H9 (cell line): ENCODE data around the gene DHODH. TPM values are rescaled to one million over a fixed set of nuclear protein-coding genes. Genes with fewer than 3 reads are reported as not detected.

Experiments
- DNase-seq: peaks from one replicate; pipeline ENCODE4 v3.0.0-alpha.2; 2017
- H2AFZ ChIP-seq: one replicate; pipeline ENCODE4 v1.6.1; 2013; ENCODE audit warnings: mild to moderate bottlenecking, low read length, control low read depth, moderate library complexity
- H2AK5ac ChIP-seq: 2 replicates; pipeline ENCODE4 v1.6.1; 2013; ENCODE audit warnings: low read length, control low read depth, mixed read lengths; ENCODE audit not compliant: insufficient read length
- H2BK120ac ChIP-seq: one replicate; pipeline ENCODE4 v1.6.1; 2013; ENCODE audit warnings: low read depth, mild to moderate bottlenecking, low read length, control low read depth, inconsistent platforms; ENCODE audit not compliant: poor library complexity, severe bottlenecking
- H2BK12ac ChIP-seq: 2 replicates; pipeline ENCODE4 v1.6.1; 2013; ENCODE audit warnings: low read length, control low read depth, mixed read lengths, low read depth; ENCODE audit not compliant: insufficient read length
- H2BK15ac ChIP-seq: 2 replicates; pipeline ENCODE4 v1.6.1; 2013; ENCODE audit warnings: low read depth, low read length, control low read depth
- H2BK20ac ChIP-seq: one replicate; pipeline ENCODE4 v1.6.1; 2013; ENCODE audit warnings: low read depth, mild to moderate bottlenecking, low read length, control low read depth, inconsistent platforms; ENCODE audit not compliant: poor library complexity, severe bottlenecking
- H2BK5ac ChIP-seq: 2 replicates; pipeline ENCODE4 v1.6.1; 2013; ENCODE audit warnings: low read length, control low read depth, mixed read lengths; ENCODE audit not compliant: insufficient read length
- H3K14ac ChIP-seq: 2 replicates; pipeline ENCODE4 v1.6.1; 2013; ENCODE audit warnings: low read length, control low read depth; ENCODE audit not compliant: insufficient read depth
- H3K18ac ChIP-seq: 2 replicates; pipeline ENCODE4 v1.6.1; 2013; ENCODE audit warnings: low read depth, mild to moderate bottlenecking, mixed read lengths, low read length, control low read depth; ENCODE audit not compliant: insufficient read length
- H3K23ac ChIP-seq: 2 replicates; pipeline ENCODE4 v1.6.1; 2013; ENCODE audit warnings: low read length, control low read depth, mixed read lengths, low read depth; ENCODE audit not compliant: insufficient read length
- H3K23me2 ChIP-seq: 2 replicates; pipeline ENCODE4 v1.6.1; 2013; ENCODE audit warnings: low read depth, mild to moderate bottlenecking, mixed read lengths, low read length, control low read depth; ENCODE audit not compliant: insufficient read length, poor library complexity, severe bottlenecking
- H3K27ac ChIP-seq: 2 replicates; pipeline ENCODE4 v1.5.1; 2013; ENCODE audit warnings: low read length, control low read depth, mixed read lengths, low read depth; ENCODE audit not compliant: insufficient read length
- H3K27me3 ChIP-seq: 2 replicates; pipeline ENCODE4 v1.6.1; 2013; ENCODE audit warnings: low read length, control low read depth, inconsistent platforms; ENCODE audit not compliant: insufficient read depth
- H3K4ac ChIP-seq: 2 replicates; pipeline ENCODE4 v1.6.1; 2013; ENCODE audit warnings: low read depth, mild to moderate bottlenecking, control low read depth, inconsistent platforms, low read length, moderate library complexity
- H3K4me1 ChIP-seq: 2 replicates; pipeline ENCODE4 v1.6.1; 2013; ENCODE audit warnings: low read length, control low read depth, inconsistent platforms; ENCODE audit not compliant: insufficient read depth
- H3K4me2 ChIP-seq: 2 replicates; pipeline ENCODE4 v1.6.1; 2013; ENCODE audit warnings: low read length, control low read depth, mixed read lengths; ENCODE audit not compliant: insufficient read length, insufficient read depth
- H3K56ac ChIP-seq: 2 replicates; pipeline ENCODE4 v1.6.1; 2013; ENCODE audit warnings: low read depth, mild to moderate bottlenecking, mixed read lengths, low read length, control low read depth; ENCODE audit not compliant: insufficient read length
- H3K79me1 ChIP-seq: 2 replicates; pipeline ENCODE4 v1.6.1; 2013; ENCODE audit warnings: low read depth, mild to moderate bottlenecking, moderate library complexity, low read length, control low read depth, inconsistent platforms; ENCODE audit not compliant: insufficient read depth, poor library complexity, severe bottlenecking
- H3K79me2 ChIP-seq: 2 replicates; pipeline ENCODE4 v1.6.1; 2013; ENCODE audit warnings: low read length, control low read depth, inconsistent platforms; ENCODE audit not compliant: insufficient read depth
- H3K9ac ChIP-seq: 2 replicates; pipeline ENCODE4 v1.6.1; 2013; ENCODE audit warnings: low read length, control low read depth, mixed read lengths; ENCODE audit not compliant: insufficient read length; ENCODE audit errors: extremely low read depth
- H3K9me3 ChIP-seq: one replicate; pipeline ENCODE4 v1.6.1; 2013; ENCODE audit warnings: low read depth, low read length, inconsistent platforms; ENCODE audit not compliant: control insufficient read depth
- H3T11ph ChIP-seq: one replicate; pipeline ENCODE4 v1.6.1; 2013; ENCODE audit warnings: mild to moderate bottlenecking, low read length, control low read depth, inconsistent platforms
- H4K20me1 ChIP-seq: one replicate; pipeline ENCODE4 v1.6.1; 2013; ENCODE audit not compliant: control insufficient read depth, insufficient read length, insufficient read depth
- H4K5ac ChIP-seq: 2 replicates; pipeline ENCODE4 v1.6.1; 2013; ENCODE audit warnings: low read depth, mild to moderate bottlenecking, mixed read lengths, low read length, control low read depth; ENCODE audit not compliant: insufficient read length
- H4K8ac ChIP-seq: replicated peaks from 2 replicates; pipeline ENCODE4 v1.6.1; 2013; ENCODE audit warnings: low read length, control low read depth, mixed read lengths, low read depth; ENCODE audit not compliant: insufficient read length
- H4K91ac ChIP-seq: 2 replicates; pipeline ENCODE4 v1.6.1; 2013; ENCODE audit warnings: low read depth, mild to moderate bottlenecking, moderate library complexity, mixed read lengths, low read length, control low read depth; ENCODE audit not compliant: insufficient read length
- H3K27ac Mint-ChIP-seq, 3 experiments: 2 replicates in 2 of 3; 3 replicates in 1 of 3; pipeline ENCODE4 v1.8.0; 2020 to 2021; ENCODE audit warnings: mixed read lengths in 3 of 3, mild to moderate bottlenecking in 1 of 3, moderate library complexity in 1 of 3
- H3K27me3 Mint-ChIP-seq: 2 replicates; pipeline ENCODE4 v1.8.0; 2021; ENCODE audit warnings: low read depth, mild to moderate bottlenecking, moderate library complexity, mixed read lengths
- H3K36me3 Mint-ChIP-seq, 3 experiments: 2 replicates in 2 of 3; 3 replicates in 1 of 3; pipeline ENCODE4 v1.8.0; 2020 to 2021; ENCODE audit warnings: low read depth in 3 of 3, mixed read lengths in 3 of 3; ENCODE audit not compliant: insufficient read depth in 1 of 3
- H3K4me1 Mint-ChIP-seq, 2 experiments: 2 replicates each; pipeline ENCODE4 v1.8.0; 2020; ENCODE audit warnings: mixed read lengths in 2 of 2
- H3K4me3 Mint-ChIP-seq, 2 experiments: 2 replicates in 1 of 2; 3 replicates in 1 of 2; pipeline ENCODE4 v1.8.0; 2020 to 2021; ENCODE audit warnings: mild to moderate bottlenecking in 2 of 2, mixed read lengths in 2 of 2, moderate library complexity in 1 of 2
- H3K9me3 Mint-ChIP-seq, 2 experiments: 2 replicates in 1 of 2; 3 replicates in 1 of 2; pipeline ENCODE4 v1.8.0; 2020; ENCODE audit warnings: mild to moderate bottlenecking in 2 of 2, mixed read lengths in 2 of 2, moderate library complexity in 1 of 2
- WGBS: extraction: QIAGEN DNeasy Blood & Tissue Kit; methylation state at CpG from one replicate; pipeline ENCODE4 v1.1.7; 2013; ENCODE audit warnings: missing lambda C conversion rate, low lambda C conversion rate, mixed read lengths; ENCODE audit not compliant: insufficient read length; ENCODE audit errors: extremely low coverage; 5-methylcytosine and 5-hydroxymethylcytosine counted together
- total RNA-seq: library from RNA; stranded (reverse); gene quantifications from 2 replicates; pipeline ENCODE4 v1.2.1, GENCODE V29; 2021
- TF ChIP-seq, protein P1 (sequence below): fragments of 200-600 bp; sonication (generic); conservative IDR thresholded peaks from 3 replicates; pipeline ENCODE4 v1.8.0; 2021; ENCODE audit warnings: antibody characterized with exemption, mild to moderate bottlenecking

The DHODH gene
- total RNA-seq, 1 experiment from 2014 or later = 16.4 TPM

DNA sequence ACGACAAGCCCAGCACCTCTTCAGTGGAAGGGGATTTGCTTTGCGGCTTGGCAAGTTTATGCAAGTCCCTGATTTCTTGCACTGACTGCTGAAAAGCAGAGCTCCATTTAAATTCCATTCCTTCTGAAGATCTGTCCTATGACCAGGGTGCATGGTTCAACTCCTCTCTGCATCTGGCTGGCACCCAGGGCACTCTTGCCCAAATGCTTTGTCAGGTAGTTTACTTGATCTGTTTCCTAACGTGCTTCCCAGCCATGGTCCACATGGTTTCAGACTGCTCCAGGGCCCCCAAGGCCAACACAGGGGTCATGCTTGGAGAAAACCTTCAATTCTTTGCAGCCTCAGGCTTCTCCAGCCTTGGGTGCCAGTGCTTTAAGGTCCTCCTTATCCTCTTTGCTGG lies 34.5 kb downstream of the DHODH start:
- H3K4ac ChIP-seq = no peak overlapping the region
- no peaks in the 10 kb centered on the region for H3K23me2 ChIP-seq
- no peak overlapping the region for H2AK5ac ChIP-seq
- no peak overlapping the region for H4K91ac ChIP-seq
- no peaks in the 10 kb centered on the region for H3K4me1 ChIP-seq
- H2BK120ac ChIP-seq = no peak overlapping the region
- H4K5ac ChIP-seq = no peak overlapping the region
- H3K36me3 Mint-ChIP-seq = no peaks in the 10 kb centered on the region; a peak in 1 of 7 replicates
- H3K9me3 Mint-ChIP-seq = no peaks in the 10 kb centered on the region; a peak in 1 of 5 replicates
- no peak overlapping the region for H2BK12ac ChIP-seq
- H4K20me1 ChIP-seq = no peaks in the 10 kb centered on the region
- no peak overlapping the region for H3K23ac ChIP-seq
- no peak overlapping the region for H2BK5ac ChIP-seq
- H3K27me3 ChIP-seq = no peaks in the 10 kb centered on the region
- no peak overlapping the region for H4K8ac ChIP-seq
- no peaks in the 10 kb centered on the region for H3K4me1 Mint-ChIP-seq
- no peak overlapping the region for H3K27ac ChIP-seq
- no peak for DNase-seq
- no peak overlapping the region for H3K4me3 Mint-ChIP-seq
- no peak overlapping the region for H2AFZ ChIP-seq
- no CpG with 5 or more reads among the region's 3 CpGs for WGBS
- no peak overlapping the region for H3K14ac ChIP-seq
- no peaks in the 10 kb centered on the region for H3K27me3 Mint-ChIP-seq
- H2BK20ac ChIP-seq = no peak overlapping the region
- H3K79me1 ChIP-seq = no peaks in the 10 kb centered on the region
- no peak overlapping the region for H3K4me2 ChIP-seq
- H3K79me2 ChIP-seq = no peaks in the 10 kb centered on the region
- H3K56ac ChIP-seq = no peak overlapping the region
- no peak overlapping the region for H2BK15ac ChIP-seq
- H3K9ac ChIP-seq = no peak overlapping the region
- no peak overlapping the region for H3K18ac ChIP-seq
- H3K27ac Mint-ChIP-seq = peak overlapping the region in 1 of 3 experiments; percentile 63; a peak in 2 of 7 replicates
- no peaks in the 10 kb centered on the region for H3K9me3 ChIP-seq
- TF ChIP-seq, protein P1, sequence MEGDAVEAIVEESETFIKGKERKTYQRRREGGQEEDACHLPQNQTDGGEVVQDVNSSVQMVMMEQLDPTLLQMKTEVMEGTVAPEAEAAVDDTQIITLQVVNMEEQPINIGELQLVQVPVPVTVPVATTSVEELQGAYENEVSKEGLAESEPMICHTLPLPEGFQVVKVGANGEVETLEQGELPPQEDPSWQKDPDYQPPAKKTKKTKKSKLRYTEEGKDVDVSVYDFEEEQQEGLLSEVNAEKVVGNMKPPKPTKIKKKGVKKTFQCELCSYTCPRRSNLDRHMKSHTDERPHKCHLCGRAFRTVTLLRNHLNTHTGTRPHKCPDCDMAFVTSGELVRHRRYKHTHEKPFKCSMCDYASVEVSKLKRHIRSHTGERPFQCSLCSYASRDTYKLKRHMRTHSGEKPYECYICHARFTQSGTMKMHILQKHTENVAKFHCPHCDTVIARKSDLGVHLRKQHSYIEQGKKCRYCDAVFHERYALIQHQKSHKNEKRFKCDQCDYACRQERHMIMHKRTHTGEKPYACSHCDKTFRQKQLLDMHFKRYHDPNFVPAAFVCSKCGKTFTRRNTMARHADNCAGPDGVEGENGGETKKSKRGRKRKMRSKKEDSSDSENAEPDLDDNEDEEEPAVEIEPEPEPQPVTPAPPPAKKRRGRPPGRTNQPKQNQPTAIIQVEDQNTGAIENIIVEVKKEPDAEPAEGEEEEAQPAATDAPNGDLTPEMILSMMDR = no peak
- no peak overlapping the region for H3T11ph ChIP-seq
